ENCODE results near the gene TMEM131L.
A peak's percentile ranks its signal among the peaks of the same experiment; 100 is the strongest.
"Not testable (repeated sequence)": the region's sequence is repeated elsewhere in the genome, so short reads cannot be mapped to it uniquely, and the experiment has no call there.

Gene TMEM131L, protein sequence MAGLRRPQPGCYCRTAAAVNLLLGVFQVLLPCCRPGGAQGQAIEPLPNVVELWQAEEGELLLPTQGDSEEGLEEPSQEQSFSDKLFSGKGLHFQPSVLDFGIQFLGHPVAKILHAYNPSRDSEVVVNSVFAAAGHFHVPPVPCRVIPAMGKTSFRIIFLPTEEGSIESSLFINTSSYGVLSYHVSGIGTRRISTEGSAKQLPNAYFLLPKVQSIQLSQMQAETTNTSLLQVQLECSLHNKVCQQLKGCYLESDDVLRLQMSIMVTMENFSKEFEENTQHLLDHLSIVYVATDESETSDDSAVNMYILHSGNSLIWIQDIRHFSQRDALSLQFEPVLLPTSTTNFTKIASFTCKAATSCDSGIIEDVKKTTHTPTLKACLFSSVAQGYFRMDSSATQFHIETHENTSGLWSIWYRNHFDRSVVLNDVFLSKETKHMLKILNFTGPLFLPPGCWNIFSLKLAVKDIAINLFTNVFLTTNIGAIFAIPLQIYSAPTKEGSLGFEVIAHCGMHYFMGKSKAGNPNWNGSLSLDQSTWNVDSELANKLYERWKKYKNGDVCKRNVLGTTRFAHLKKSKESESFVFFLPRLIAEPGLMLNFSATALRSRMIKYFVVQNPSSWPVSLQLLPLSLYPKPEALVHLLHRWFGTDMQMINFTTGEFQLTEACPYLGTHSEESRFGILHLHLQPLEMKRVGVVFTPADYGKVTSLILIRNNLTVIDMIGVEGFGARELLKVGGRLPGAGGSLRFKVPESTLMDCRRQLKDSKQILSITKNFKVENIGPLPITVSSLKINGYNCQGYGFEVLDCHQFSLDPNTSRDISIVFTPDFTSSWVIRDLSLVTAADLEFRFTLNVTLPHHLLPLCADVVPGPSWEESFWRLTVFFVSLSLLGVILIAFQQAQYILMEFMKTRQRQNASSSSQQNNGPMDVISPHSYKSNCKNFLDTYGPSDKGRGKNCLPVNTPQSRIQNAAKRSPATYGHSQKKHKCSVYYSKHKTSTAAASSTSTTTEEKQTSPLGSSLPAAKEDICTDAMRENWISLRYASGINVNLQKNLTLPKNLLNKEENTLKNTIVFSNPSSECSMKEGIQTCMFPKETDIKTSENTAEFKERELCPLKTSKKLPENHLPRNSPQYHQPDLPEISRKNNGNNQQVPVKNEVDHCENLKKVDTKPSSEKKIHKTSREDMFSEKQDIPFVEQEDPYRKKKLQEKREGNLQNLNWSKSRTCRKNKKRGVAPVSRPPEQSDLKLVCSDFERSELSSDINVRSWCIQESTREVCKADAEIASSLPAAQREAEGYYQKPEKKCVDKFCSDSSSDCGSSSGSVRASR (N-terminal part only)
- total RNA-seq = 81.0 to 320 (median 120) reads per million in 3 experiments

- peak; percentile 73 for DNase-seq
These were observed at the start of gene TMEM131L for GRCh38 chr4:153466081-153466948. Gene TMEM131L (plus strand): TSS chr4:153466360. CDS start chr4:153466398, 38 bp downstream.

GRCh38 chr4:153416456-153416855 is 49.7 kb upstream of the TMEM131L start:
- not testable (repeated sequence) for DNase-seq

- DNase-seq = no peak
These were observed 48.0 kb upstream of the TMEM131L start for GRCh38 chr4:153418121-153418520.

DNA sequence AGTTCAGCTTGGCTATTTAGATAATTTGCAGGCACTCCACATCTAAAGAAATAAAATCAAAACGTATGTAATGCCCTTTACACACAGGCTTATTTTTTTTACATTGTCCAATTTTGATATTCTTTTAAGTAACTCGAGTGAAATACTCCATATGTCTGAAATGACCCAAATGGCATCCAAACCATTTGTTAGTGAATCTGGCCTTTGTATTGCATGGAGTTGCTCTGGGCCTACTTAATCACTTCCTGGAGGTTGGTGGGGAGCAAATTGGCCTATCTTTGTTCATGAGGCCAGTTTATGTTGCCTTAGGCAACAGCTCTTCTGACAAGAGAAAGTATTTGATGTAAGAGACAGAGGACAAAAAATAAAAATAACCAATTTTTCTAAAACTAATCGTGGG is 47.6 kb upstream of the TMEM131L start:
- no peak for DNase-seq

DNA sequence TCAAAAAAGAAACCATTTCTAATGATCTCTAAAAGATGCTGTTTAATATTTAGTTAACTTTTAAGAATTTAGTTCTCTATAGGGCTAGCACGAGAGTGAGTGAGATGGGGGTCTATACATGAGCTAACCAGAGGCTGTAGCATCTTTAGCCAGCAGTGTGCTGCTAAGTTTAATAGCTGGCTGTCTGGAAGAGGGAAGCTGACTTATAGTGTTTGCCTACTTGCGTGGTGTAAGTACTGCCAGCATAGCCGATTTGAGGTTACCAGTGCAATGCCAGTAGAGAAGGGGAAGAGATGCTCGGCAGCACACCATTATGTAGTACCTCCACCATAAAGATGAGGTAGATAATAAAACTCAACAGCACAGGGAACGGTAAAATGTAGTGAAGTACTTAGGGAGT is 47.1 kb upstream of the TMEM131L start:
- DNase-seq = no peak

DNA sequence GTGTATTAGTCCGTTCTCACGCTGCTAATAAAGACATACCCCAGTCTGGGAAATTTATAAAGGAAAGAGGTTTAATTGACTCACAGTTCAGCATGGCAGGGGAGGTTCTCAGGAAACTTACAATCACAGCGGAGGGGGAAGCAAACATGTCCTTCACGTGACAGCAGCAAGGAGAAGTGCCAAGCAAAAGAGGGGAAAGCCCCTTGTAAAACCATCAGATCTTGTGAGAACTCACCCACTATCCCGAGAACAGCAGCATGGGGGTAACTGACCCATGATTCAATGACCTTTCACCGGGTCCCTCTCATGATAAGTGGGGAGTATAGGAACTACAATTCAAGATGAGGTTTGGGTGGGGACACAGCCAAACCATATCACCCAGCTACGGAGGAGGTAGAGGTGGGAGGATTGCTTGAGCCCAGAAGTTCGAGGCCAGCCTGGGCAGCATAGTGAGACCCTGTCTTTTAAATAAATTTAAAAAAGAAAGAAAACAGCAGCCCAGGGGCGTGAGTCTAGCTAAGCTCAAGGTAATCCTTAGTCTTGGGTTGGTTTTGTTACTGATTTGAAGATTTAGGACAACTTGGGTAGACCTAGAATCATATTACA is 46.4 kb upstream of the TMEM131L start:
- no peak for DNase-seq

DNA sequence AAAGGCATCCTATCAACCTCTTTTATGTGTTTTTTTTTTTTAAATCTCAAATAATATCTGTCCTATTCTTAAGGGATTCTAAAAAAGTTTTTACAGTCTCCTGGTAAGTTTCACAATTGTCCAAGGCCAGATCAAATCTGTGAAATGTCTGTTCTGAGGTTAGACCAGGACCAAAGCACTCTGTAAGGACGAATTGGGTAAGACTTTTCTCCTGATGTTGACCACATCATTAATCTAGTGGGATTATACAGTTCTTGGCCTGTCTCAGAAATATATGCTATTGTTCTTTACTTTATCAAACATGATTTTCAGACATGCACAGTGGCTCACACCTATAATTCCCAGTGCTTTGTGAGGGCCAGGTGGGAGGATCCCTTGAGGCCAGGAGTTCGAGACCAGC is 45.8 kb upstream of the TMEM131L start:
- DNase-seq = no peak

- DNase-seq = no peak
These were observed 44.2 kb upstream of the TMEM131L start for GRCh38 chr4:153421941-153422340.

DNA sequence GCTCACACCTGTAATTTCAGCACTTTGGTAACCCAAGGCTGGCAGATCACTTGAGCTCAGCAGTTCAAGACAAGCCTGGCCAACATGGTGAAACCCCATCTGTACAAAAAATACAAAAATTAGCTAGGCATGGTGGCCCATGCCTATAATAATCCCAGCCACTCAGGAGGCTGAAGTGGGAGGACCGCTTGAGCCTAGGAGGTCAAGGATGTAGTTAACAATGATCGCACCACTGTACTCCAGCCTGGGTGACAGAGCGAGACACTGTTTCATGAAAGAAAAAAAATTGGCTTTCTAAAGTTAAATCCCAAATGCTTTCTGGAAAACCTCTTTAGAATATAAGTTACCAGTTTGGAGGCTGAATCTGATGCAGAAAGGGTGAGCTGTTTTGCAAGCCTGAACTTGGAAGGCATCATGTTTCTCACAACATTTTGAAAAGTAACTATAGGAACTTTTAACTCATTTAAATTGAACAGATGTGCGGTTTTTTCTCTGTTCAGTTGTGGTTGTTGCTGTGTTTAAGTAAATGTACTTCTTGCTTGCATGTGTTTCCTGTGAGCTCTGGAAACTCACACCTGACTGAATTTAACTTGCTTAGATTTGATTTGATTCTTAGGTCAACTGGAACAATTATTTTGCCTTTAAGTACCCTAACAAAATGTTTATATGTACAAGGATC is 39.8 kb upstream of the TMEM131L start:
- peak; percentile 64 for DNase-seq

GRCh38 chr4:153427363-153428071 is 38.6 kb upstream of the TMEM131L start:
- DNase-seq = no peak

- DNase-seq = peak; percentile 13
These were observed 37.2 kb upstream of the TMEM131L start for GRCh38 chr4:153428941-153429475.

- DNase-seq = peak; percentile 73
These were observed 33.0 kb upstream of the TMEM131L start for GRCh38 chr4:153432965-153433753.

DNA sequence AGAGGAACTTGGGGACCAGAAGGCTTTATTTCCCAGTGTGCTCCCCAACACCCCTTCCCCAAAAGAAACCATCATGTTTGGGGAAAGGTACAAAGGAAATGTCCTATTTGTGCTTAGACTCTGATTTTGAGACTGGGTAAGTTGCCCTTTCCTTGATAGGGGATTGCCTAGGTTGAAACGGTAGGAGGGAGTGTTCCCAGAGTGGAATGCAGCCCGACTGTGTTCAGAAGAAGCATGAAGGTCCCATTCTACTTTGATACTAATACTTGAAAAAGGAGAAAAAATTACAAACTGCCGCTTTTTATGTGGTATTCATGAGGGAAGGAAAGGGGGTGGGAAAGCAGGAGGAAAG is 32.4 kb upstream of the TMEM131L start:
- DNase-seq = no peak

- no peak for DNase-seq
These were observed 32.0 kb upstream of the TMEM131L start for GRCh38 chr4:153434190-153434589.

DNA sequence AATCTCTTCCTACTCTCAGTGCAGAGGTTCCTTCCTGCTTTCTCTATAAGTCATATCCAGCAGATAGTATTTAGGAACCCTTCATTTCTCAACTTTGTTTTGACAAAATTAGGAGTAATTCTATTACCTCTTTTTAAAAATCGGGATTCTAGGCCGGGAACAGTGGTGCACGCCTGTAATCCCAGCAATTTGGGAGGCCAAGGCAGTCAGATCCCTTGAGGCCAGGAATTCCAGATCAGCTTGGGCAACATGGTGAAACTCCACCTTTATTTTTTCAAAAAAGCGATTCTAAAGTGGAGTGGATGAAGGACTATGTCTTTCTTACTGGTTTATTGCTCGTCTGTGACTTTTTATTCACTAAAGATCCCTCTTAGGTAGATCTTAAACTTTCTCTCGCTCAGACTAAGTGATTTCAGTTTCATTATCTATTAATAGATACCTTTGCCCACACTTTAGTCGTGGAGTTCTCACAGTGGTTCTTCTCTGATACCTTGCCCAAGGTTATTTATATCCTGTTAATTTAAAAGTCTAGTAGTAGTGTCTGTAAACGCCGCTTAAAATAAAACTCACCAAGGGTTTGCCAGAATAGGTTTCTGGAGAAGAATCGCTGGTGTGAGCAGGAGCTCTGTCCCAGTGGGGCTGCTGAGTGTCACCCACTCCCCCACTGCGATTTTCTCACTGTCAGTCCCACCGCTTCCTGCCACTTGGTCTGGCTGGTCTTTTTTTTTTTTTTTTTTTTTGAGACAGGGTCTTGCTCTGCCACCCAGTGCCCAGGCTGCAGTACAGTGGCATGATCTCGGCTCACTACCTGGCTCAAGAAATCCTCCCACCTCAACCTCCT is 27.0 kb upstream of the TMEM131L start:
- peak; percentile 38 for DNase-seq

DNA sequence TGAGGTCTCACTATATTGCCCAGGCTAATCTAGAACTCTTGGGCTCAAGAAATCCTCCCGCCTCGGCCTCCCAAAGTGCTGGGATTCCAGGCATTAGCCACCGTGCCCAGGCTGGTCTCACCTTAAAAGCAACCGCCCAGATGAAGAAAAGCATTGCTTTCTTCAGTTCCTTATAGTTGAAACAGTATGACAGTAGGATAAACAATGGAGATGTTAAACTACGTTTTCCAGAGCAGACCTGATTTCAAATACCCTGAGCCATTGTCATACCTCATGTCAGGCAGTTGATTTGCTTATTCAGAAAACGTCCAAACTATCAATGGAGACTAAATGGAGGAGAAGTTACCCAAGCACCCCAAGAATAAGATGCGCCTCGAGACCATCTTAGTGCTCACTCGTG is 26.3 kb upstream of the TMEM131L start:
- DNase-seq = no peak

DNA sequence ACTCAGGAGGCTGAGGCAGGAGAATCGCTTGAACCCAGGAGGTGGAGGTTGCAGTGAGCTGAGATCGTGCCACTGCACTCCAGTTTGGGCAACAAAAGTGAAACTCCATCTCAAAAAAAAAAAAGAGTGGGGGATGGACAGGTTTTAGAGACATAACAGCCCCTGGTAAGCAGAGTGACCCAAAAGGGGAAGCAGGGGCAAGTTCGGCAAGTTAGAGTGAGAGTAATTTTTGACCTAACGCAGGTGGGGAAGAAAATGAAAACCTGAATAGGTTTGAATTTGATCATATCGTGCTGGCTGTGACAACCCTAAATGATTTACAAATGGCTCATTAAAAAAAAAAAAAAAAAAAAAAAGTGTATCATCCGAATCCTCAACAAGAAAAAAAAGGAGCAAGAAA is 25.7 kb upstream of the TMEM131L start:
- no peak for DNase-seq

All from central memory CD4-positive, alpha-beta T cell (primary cell).